Measurements from ENCODE around the gene SLC2A8. TPM values are rescaled to one million over a fixed set of nuclear protein-coding genes. Genes with fewer than 3 reads are reported as not detected.
A peak's percentile ranks its signal among the peaks of the same experiment; 100 is the strongest.

SLC2A8 gene, protein sequence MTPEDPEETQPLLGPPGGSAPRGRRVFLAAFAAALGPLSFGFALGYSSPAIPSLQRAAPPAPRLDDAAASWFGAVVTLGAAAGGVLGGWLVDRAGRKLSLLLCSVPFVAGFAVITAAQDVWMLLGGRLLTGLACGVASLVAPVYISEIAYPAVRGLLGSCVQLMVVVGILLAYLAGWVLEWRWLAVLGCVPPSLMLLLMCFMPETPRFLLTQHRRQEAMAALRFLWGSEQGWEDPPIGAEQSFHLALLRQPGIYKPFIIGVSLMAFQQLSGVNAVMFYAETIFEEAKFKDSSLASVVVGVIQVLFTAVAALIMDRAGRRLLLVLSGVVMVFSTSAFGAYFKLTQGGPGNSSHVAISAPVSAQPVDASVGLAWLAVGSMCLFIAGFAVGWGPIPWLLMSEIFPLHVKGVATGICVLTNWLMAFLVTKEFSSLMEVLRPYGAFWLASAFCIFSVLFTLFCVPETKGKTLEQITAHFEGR
- 4.4 and 10.3 TPM in 2 replicates for total RNA-seq (2014; rRNA removed; shearing (Covaris generic))
- 8.4 and 8.5 TPM in 2 replicates for polyA plus RNA-seq (2015; cell fraction: cytosol; rRNA removed)
- polyA plus RNA-seq (2015; cell fraction: nucleus; rRNA removed) = 30.3 and 30.8 TPM in 2 replicates

DNA sequence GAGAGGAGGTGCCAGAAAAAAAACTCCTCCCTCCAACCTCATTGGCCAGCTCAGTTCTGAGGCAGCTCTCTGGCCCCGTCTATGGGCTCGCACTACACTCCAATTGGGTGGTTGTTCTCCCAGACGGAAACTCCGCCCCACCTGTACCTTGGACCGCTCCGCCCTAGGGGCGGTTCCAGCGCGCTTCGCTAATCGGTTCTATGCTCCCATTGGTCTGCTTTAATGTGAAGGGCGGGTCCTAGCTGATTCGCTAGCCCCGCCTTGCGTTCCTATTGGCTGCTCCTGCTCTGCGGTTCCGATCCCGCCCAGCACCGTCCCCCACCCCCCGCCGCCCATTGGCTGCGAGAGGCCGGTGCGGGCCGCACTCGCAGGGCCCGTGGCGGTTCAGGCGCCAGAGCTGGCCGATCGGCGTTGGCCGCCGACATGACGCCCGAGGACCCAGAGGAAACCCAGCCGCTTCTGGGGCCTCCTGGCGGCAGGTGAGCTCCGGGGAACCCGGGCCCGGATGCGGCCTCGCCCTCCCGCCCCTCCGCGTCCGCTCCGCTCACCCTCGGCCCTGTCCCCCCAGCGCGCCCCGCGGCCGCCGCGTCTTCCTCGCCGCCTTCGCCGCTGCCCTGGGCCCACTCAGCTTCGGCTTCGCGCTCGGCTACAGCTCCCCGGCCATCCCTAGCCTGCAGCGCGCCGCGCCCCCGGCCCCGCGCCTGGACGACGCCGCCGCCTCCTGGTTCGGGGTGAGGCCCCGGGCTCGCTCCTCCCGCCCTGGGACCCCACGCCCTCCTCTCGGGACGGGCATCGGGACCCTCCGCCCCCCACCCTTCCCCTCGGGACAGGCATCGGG, at the start of gene SLC2A8:
Gene SLC2A8, plus strand, starts transcription at position 362 of the 838 bp plus-strand sequence. Its CDS starts 62 bp downstream, at position 424.
- in situ Hi-C loops (cut with HindIII; ENCODE audit: low pct_unique_long_range_greater_than_20kb, low sequenced_read_pairs) = no loop called here
- DNase-seq (ENCODE audit: low read depth, low spot score) = peak; percentile 99

DNA sequence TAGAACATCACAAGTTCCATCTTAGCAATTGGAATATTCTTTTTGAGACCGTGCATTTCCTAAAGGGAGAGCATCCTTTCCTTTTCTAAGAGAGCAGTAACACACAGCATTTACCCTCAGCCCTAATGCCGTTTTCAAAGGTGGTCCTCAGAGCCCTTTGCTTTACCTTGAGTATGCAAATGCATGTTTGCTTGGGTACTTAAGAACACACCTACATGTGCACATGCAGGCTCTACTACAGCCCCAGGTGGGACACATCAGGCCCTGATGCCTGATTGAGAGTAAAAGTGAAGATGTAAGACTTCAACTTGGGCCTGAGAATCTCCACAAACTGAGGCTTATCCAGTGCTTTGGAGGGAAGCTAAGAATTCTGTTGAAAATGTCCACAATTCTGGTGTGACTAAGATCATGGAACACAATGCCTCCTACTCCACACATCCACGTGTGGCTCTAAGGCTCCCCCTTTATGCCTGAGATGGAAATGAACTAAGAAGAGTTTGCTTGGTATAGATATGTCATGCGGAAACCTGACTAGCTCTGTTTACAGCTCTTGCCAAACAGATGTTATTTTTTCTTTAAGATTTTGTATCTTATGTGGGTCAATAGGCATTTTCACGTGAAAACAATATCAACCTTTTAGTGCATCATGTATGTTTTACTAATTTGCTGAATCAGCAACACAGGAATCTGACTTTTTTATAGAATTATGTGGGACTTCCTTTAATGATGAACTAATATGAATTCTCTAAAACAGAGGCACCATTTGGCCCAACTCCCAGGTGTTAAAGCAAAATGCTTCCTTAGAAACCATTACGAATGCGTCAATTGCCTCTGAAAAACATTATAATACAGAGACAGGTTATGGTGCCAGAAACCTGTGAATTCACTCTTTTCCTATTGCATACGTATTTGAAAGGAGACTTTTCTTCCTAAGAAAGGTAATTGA, 48.9 kb upstream of the SLC2A8 start:
- in situ Hi-C loops (cut with HindIII; ENCODE audit: low pct_unique_long_range_greater_than_20kb, low sequenced_read_pairs) = no loop called here
- DNase-seq (ENCODE audit: low read depth, low spot score) = peak; percentile 65

DNA sequence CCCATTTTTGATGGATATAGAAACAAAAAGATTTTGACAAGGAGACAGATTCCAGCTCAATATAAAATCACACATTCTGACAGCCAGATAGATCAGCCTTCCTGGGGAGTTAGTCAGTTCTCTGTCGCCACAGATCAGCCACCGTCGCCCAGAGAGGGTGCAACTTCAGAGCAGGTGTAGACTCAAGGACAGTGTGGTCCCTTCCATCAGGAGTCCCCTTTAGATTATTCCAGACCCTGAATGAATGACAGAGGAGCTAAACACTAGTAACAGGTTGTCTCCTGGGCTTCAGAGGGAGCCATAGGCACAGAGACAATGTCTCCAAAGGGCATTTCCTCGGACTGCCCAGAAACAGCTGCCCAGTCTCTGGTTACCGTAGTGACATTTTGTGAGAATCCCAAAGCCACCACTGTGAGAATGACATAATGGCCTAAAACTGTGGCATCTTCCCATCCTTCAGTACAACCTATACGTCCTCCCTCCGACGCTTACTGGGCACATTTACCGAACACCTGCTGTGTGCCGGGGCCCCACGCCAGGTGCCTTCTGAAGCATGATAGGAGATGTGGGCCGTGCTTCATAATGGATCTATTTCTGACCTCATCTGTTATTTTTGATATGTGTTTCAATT, 47.4 kb upstream of the SLC2A8 start:
- DNase-seq (ENCODE audit: low read depth, low spot score) = no peak
- in situ Hi-C loops (cut with HindIII; ENCODE audit: low pct_unique_long_range_greater_than_20kb, low sequenced_read_pairs) = no loop called here

DNA sequence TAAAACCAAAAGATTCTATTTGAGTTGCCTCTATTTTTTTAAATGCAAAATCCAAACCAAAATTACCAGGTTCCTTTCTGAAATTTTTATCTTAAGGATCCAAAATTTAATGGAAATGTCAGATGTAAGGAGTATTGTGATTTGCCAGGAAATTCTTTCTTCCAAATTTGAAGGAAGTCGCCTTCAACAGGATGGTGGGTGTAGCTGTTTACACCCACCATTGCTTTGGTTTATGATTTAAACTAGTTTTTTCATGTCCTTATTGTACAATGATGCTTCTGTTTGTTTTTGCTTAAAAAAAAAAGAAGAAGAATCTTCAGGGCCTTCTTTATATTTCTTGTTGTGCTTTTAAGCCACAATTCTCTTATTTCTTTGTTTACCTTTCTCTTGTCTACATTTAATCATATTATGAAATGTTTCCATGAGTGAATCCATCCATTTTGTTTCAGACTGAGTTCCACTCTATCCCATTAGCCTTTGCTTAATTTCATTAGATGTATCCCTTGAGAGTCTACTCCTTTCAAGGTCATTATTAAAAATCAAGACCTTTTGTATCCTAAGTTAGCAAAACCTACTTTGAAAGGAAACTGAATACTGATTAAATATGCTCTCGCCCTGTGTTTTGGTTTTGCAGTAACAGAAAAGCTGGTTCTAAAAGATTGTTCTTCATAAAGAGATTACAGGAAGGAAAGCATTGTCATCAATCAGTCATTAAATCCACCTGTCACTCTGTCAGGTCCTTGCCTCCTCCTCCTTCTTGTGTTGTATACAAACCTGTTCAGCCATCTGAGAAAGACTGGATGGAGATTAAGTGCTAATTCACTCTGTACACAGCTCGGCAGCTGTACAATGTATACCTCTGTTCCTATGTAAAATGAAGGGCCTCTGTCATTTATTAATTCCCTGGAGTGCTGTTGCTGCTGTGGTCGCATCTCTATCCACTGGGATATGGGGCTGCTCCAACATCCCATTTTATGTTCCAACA, 45.5 kb upstream of the SLC2A8 start:
- no peak for DNase-seq (ENCODE audit: low read depth, low spot score)
- in situ Hi-C loops (cut with HindIII; ENCODE audit: low pct_unique_long_range_greater_than_20kb, low sequenced_read_pairs) = no loop called here

DNA sequence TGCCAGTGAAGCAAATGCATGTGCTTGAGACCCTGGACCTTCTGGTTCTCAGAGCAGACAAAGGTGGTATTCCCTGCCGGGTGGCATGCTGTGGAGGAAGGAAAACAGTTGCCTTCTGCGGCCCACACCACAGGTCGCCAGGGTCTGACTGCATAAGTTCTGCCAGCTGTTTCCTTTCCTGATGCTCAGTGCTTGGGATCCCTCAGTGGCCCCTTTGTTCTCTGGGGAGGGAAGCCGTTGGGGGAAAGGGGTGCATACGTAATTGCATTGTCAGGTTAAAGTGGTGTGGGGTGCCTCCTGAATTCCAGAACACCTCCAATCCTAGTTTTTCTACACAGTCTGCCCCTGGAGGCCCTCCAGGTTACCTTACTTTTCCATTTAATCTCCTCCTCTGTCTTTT, 43.1 kb upstream of the SLC2A8 start:
- DNase-seq (ENCODE audit: low read depth, low spot score) = no peak
- in situ Hi-C loops (cut with HindIII; ENCODE audit: low pct_unique_long_range_greater_than_20kb, low sequenced_read_pairs) = no loop called here

DNA sequence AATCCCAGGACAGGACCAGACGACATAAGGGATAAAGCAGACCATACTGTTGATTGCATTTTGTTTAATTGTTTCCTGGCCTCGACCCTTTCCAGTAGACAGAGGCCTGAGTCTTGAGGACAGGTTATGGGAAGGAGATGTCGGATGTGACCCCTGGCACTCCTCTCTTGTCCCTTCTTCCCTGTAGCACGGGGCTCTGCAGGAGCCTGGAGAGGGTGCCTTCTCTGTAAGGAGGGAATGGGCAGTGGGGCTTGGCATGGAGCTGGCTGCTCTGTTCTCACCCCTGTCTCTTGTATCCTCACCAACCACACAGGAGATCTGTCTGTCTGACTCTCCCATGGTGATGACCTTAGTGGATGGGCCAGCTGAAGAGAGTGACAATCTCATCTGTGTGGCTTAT, 40.1 kb upstream of the SLC2A8 start:
- no peak for DNase-seq (ENCODE audit: low read depth, low spot score)
- in situ Hi-C loops (cut with HindIII; ENCODE audit: low pct_unique_long_range_greater_than_20kb, low sequenced_read_pairs) = no loop called here

DNA sequence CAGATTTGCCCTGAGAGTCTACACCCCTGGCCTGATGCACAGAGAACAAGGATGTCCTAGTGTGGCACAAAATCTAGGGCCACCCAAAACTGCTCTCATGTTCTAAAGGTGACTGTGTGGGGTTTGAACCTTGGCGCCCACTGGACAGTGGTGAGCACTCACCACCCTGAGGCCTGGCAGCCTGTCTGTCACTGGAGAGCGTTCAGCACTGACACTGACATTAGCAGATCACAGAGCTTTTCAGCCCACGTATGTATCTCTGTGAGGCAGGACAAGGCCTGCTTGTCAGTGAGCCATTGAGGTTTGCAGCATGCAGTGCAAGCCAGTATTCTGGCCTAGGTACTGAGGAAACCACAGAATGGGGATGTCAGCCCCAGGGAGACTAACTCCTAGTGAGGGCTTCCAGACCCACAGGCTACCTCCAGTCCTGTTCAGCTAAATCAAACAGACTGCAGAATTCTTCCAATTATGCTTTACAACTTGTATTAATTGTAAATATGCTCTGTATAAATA, 38.9 kb upstream of the SLC2A8 start:
- no peak for DNase-seq (ENCODE audit: low read depth, low spot score)
- in situ Hi-C loops (cut with HindIII; ENCODE audit: low pct_unique_long_range_greater_than_20kb, low sequenced_read_pairs) = no loop called here

DNA sequence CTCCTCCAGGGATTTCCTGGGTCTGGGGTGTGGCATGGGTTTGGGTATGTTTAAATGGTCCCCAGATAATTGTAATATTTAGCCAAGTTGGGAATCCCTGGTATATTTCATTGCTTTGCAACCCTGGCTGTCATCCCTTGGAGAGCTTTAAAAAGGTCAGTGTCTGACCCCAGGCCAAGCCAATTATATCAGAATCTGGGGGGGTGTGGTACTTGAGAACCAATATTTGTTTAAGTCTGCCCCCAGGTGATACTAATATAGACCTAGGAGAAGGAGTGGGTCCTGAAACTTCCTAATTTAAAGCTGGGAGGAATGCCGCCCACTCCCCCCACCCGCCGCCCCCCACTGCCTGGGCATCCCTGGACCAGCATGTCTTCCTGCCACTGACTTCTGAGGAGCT, 38.2 kb upstream of the SLC2A8 start:
- in situ Hi-C loops (cut with HindIII; ENCODE audit: low pct_unique_long_range_greater_than_20kb, low sequenced_read_pairs) = no loop called here
- no peak for DNase-seq (ENCODE audit: low read depth, low spot score)

DNA sequence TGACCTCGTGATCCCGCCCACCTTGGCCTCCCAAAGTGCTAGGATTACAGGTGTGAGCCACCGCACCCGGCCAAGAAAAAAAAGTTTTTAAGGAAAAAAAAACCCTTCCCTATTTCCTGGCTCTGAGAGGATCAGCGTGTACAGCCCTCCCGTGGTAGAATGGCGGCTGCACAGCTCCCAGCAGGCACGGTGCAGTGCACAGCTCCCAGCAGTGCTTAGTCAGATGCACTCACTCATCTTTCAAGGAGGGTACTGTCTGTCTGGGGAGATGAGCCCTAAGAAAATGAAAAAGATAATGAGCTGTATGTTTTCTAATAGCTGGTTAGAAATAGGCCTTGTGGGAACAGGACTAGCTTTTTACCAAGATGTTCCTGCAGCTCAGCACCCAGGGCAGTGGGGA, 36.7 kb upstream of the SLC2A8 start:
- DNase-seq (ENCODE audit: low read depth, low spot score) = no peak
- in situ Hi-C loops (cut with HindIII; ENCODE audit: low pct_unique_long_range_greater_than_20kb, low sequenced_read_pairs) = no loop called here

DNA sequence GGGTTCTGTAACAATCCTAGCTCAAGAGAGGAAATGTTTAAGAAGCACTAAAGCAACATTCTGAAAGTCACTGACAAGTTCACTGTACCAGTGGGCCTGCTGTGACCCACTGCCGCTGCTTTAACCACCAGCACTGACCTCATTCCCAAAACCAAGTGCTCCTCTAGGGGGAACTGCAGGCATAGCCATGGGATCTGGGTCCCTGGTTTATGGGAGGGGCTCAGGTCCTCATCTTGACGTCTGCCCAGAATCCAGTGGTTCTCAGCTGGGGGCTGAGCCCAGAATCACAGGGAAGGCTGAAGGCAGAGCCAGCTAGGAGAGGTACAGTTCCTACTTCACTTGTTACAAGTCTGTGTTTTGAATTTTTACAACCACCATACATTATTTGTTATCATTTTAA, 36.1 kb upstream of the SLC2A8 start:
- in situ Hi-C loops (cut with HindIII; ENCODE audit: low pct_unique_long_range_greater_than_20kb, low sequenced_read_pairs) = no loop called here

DNA sequence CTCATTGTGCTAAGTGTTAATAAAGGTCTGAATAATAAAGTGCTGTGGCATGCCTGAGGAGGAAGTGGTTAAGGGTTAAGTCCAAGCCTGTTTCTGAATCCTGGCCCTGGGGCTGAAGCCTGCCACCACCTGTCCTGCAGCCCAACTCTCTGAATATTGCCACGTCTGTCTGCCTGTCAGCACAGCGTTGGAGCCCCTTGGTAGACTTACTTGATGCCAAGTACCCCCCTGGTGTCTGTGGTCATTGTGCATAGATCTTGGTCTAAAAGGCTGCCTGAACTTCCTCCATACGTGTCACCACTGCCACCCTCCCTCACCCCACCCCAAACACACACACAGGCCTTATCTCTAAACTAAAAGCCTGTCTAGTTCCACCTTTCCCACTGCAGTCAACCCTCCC, 35.4 kb upstream of the SLC2A8 start:
- no peak for DNase-seq (ENCODE audit: low read depth, low spot score)
- in situ Hi-C loops (cut with HindIII; ENCODE audit: low pct_unique_long_range_greater_than_20kb, low sequenced_read_pairs) = no loop called here

More for the DNA sequence above, 36.1 kb upstream of the SLC2A8 start:
- DNase-seq (ENCODE audit: low read depth, low spot score) = peak; percentile 79

DNA sequence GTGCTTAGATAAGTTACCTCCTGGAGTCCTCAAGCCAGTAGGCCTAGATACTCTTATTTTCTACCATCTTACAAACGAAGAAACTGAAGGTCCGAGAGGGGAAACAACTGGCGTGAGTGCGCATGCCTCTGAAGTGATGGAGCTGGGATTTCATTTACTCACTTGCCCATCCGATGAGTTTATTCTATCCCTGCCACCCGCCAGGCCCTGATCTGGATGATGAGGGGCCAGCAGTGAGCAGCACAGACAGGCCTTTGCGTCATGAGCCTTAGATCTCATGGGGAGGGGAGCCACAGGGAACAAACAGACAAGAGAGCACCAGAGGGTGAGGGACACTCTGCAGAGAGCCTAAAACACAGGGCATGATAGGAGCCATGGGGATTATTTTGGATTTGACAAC, 34.1 kb upstream of the SLC2A8 start:
- DNase-seq (ENCODE audit: low read depth, low spot score) = no peak
- in situ Hi-C loops (cut with HindIII; ENCODE audit: low pct_unique_long_range_greater_than_20kb, low sequenced_read_pairs) = no loop called here

DNA sequence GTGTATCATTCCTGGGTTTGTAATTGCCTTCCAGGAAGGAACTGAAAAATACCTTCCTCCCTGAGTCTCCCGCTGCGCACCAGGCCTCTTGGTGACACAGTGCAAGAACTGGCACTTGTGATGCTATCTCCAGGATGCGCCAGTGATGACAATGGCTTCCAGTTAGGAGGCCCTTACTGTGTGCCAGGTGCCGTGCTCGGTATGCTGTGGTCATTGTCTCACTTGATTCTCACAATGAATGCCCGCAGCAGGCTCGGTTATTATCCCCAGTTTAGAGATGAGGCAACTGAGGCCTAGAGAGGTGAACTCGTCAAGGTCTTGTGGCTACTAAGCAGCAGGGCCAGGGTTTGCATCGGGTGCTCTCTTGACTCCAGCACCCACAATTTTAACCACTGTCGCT, 31.5 kb upstream of the SLC2A8 start:
- in situ Hi-C loops (cut with HindIII; ENCODE audit: low pct_unique_long_range_greater_than_20kb, low sequenced_read_pairs) = no loop called here
- DNase-seq (ENCODE audit: low read depth, low spot score) = no peak

DNA sequence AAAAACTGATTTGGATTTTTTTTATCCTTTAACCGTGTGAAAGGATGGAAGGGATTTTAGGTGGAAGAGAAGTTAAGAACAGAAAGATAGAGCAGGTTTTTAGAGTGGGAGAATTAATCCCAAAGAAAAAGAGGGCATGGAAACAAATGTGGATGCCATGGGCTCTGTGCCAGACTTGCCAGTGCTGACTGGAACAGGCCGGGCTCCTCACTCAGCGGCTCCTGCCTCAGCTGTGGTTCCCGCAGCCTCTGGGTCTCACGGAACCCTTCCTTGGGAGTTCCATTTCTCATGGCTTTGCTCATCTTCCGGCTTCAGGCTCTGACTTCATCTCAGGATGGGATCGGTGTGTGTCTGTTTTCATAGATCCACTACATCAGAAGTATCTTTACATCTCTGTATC, 30.4 kb upstream of the SLC2A8 start:
- DNase-seq (ENCODE audit: low read depth, low spot score) = no peak
- in situ Hi-C loops (cut with HindIII; ENCODE audit: low pct_unique_long_range_greater_than_20kb, low sequenced_read_pairs) = no loop called here

DNA sequence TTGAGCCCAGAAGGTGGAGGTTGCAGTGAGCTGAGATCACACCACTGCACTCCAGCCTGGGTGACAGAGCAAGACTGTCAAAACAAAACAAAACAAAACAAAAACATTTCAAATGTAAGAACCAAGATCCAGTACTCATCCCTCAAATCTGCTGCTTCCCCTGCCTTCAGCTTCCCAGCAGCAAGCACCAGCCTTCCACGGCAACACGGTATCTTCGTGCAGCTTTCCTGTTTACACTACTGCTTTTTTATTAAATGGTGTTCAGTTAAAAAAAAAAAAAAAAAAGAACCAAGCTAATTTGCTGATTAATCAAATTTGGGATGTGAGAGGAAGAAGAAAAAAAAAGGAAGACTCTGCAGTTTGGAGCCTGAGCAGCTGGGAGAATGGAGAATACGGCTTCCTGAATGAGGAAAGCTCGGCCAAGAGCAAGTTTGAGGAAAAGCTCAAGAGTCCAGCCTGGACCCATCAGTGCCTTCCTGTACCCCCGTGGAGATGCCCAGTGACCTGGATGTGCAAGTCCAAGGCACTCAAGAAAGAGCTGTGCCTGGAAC, 28.0 kb upstream of the SLC2A8 start:
- in situ Hi-C loops (cut with HindIII; ENCODE audit: low pct_unique_long_range_greater_than_20kb, low sequenced_read_pairs) = no loop called here

DNA sequence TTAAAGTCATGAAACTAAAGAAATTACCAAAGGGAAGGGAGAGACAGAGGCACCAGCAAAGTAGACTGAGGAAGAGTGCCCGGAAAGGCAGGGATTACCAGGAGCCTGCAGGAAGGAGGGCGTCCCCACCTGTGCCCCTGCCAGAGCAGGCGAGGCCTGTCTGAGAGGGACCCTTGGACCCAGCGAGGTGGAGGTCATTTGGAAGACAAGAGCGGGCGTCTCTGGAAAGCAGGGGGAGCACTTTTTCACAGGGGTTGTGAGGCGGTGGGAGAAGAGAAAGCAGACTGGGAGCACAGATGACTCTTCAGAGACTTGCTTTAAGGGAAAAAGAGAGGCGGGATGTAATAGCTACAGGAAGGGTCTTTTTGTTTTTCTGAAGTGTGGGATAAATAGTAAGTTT, 27.5 kb upstream of the SLC2A8 start:
- no peak for DNase-seq (ENCODE audit: low read depth, low spot score)
- in situ Hi-C loops (cut with HindIII; ENCODE audit: low pct_unique_long_range_greater_than_20kb, low sequenced_read_pairs) = no loop called here

More for the DNA sequence above, 28.0 kb upstream of the SLC2A8 start:
- no peak for DNase-seq (ENCODE audit: low read depth, low spot score)
